Transverse colon (tissue), 4 donors: Measurements from ENCODE around the gene AMBP.

Source experiments
- CTCF ChIP-seq, 5 experiments: fragments of 200-600 bp in 3 of 5; fragments of 450-650 bp in 2 of 5; sonication (generic) in 3 of 5; IDR thresholded peaks; 1 replicate in 2 of 5; 2 replicates in 3 of 5; pipeline ENCODE4 v1.5.1; 2016 to 2017; ENCODE audit warnings: antibody characterized with exemption in 5 of 5, inconsistent platforms in 3 of 5, mild to moderate bottlenecking in 2 of 5, moderate library complexity in 1 of 5
- EP300 ChIP-seq: sonication (generic); formaldehyde crosslinking; IDR thresholded peaks from one replicate; pipeline ENCODE4 v1.6.1; 2017; ENCODE audit warnings: antibody characterized with exemption, low read depth
- POLR2A ChIP-seq: fragments of 450-650 bp; IDR thresholded peaks from one replicate; pipeline ENCODE4 v1.6.1; 2016; ENCODE audit warnings: antibody characterized with exemption, mild to moderate bottlenecking, moderate library complexity
- POLR2AphosphoS5 ChIP-seq, 3 donors: sonication (generic); formaldehyde crosslinking; IDR thresholded peaks; one replicate each; pipeline ENCODE4 v1.6.1; 2016; ENCODE audit warnings: antibody characterized with exemption in 3 of 3

- no peak for TF ChIP-seq POLR2A
- TF ChIP-seq CTCF (IDR thresholded peaks at IDR 0.05), result no peak
- no peak for TF ChIP-seq EP300
- no peak for TF ChIP-seq POLR2AphosphoS5 (IDR thresholded peaks at IDR 0.05)
These were observed 40.9 kb downstream of the AMBP start for GRCh38 chr9:114037249-114037648.
